ENCODE results near the gene BEX4.

The BEX4 gene

GRCh38 chrX:103254921-103255493 is 40.1 kb downstream of the BEX4 start, which contains the start of gene TCEAL8:
Gene TCEAL8, minus strand, starts transcription at chrX:103255155. Its CDS starts 1,176 bp downstream, at chrX:103253979.
- intact Hi-C loops (cut with micrococcal nuclease): loop anchor here (10.0 kb wide), 1 partner anchor 300 kb away; no protein-coding TSS in a partner anchor
- no peaks in the 10 kb centered on the region for H3K9me3 Mint-ChIP-seq
- H3K4me1 Mint-ChIP-seq (ENCODE audit: low read depth): peaks cover 24% of the 10 kb centered on the region
- no peaks in the 10 kb centered on the region for H3K27me3 Mint-ChIP-seq
- H3K36me3 Mint-ChIP-seq (ENCODE audit: low read depth): peaks cover 29% of the 10 kb centered on the region
- H3K4me3 Mint-ChIP-seq: peak within 1 kb of the TSS; percentile 97
- peak within 1 kb of the TSS; percentile 90 for H3K27ac Mint-ChIP-seq

GRCh38 chrX:103256651-103257050 is 41.7 kb downstream of the BEX4 start:
- H3K27ac Mint-ChIP-seq: no peak overlapping the region
- peaks cover 29% of the 10 kb centered on the region for H3K36me3 Mint-ChIP-seq (ENCODE audit: low read depth)
- H3K9me3 Mint-ChIP-seq: no peaks in the 10 kb centered on the region
- H3K4me3 Mint-ChIP-seq: no peak overlapping the region
- H3K4me1 Mint-ChIP-seq (ENCODE audit: low read depth): peaks cover 24% of the 10 kb centered on the region
- intact Hi-C loops (cut with micrococcal nuclease): loop anchor here (10.0 kb wide), 1 partner anchor 302 kb away; no protein-coding TSS in a partner anchor
- no peaks in the 10 kb centered on the region for H3K27me3 Mint-ChIP-seq

GRCh38 chrX:103258275-103258674 is 43.4 kb downstream of the BEX4 start:
- Mint-ChIP-seq H3K27ac (no peak overlapping the region), H3K9me3 (no peaks in the 10 kb centered on the region), H3K27me3 (peaks cover 2% of the 10 kb centered on the region), H3K4me1 (ENCODE audit: low read depth) (peaks cover 24% of the 10 kb centered on the region), H3K4me3 (no peak overlapping the region), H3K36me3 (ENCODE audit: low read depth) (peaks cover 18% of the 10 kb centered on the region)
- intact Hi-C loops (cut with micrococcal nuclease): loop anchor here (10.0 kb wide), 1 partner anchor 303 kb away; no protein-coding TSS in a partner anchor

Measured in dendritic cell treated with granulocyte-macrophage colony-stimulating factor and Interleukin-4, amounts not matched to agents 40 ng/mL and 50 ng/mL, for 4 days (primary cell).